Islet of Langerhans (tissue), 1 donor: ENCODE results near the gene VAMP3.

Experiments used
- FAIRE-seq: peaks from one replicate; lab custom pipeline; 2011; peaks lifted over from hg19 to GRCh38; lab: Jason Lieb, UNC

The VAMP3 gene

GRCh38 chr1:7813677-7814373 lies 42.7 kb downstream of the VAMP3 start:
- FAIRE-seq = no peak

GRCh38 chr1:7821282-7821681 lies 50.2 kb downstream of the VAMP3 start:
- no peak for FAIRE-seq

- FAIRE-seq = no peak
Observed at GRCh38 chr1:7824701-7825100, 53.6 kb downstream of the VAMP3 start.

- no peak for FAIRE-seq
Observed at GRCh38 chr1:7826363-7826762, 55.3 kb downstream of the VAMP3 start.

- no peak for FAIRE-seq
Observed at GRCh38 chr1:7827126-7827955, 56.2 kb downstream of the VAMP3 start.
